Kasumi-1 (cell line): ENCODE data around the gene CFAP65.

Experiments used
- DNase-seq, 2 experiments: peaks; one replicate each; lab custom pipeline; 2025; lab: John Stamatoyannopoulos, UW

Gene CFAP65

DNA sequence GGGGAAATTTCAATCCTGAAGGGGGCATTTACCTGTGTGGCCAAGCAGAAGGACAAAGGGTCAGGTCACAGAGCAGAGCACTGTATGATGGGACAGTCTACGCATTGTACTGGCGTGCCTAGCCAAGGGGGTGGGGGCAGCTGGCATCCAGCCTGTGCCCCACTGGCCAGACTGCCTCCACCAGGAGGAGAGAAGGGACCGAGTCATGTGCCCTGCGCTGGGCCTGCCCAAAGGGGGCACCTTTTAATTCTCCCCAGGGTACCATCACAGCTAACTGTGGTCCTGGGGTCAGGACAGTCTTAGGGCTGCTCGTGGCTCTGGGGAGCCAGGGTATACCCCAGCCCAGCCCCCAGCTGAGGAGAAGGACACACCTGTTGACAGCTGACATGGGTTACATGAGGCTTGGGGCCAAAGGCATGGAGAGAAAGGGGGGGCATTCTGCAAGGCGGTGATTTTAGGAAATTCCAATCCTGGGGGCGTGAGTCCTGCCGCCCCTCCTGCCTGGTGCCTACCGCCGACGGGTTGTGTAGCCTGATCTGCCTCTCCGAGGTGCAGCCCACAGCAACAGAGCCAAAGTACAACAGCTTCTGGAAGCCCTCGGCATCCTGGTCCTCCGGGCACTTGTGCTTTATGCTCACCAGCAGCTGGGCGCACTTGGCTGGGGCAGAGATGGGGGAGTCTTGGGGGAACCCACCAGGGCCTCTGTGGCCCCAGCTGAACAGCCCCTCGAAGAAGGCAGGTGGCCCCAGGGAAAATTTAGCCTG is 11.0 kb downstream of the CFAP65 start:
- DNase-seq: no peak

- peak; percentile 37 to 39 for DNase-seq
Measured at GRCh38 chr2:219029829-219030165, 11.5 kb downstream of the CFAP65 start.

DNA sequence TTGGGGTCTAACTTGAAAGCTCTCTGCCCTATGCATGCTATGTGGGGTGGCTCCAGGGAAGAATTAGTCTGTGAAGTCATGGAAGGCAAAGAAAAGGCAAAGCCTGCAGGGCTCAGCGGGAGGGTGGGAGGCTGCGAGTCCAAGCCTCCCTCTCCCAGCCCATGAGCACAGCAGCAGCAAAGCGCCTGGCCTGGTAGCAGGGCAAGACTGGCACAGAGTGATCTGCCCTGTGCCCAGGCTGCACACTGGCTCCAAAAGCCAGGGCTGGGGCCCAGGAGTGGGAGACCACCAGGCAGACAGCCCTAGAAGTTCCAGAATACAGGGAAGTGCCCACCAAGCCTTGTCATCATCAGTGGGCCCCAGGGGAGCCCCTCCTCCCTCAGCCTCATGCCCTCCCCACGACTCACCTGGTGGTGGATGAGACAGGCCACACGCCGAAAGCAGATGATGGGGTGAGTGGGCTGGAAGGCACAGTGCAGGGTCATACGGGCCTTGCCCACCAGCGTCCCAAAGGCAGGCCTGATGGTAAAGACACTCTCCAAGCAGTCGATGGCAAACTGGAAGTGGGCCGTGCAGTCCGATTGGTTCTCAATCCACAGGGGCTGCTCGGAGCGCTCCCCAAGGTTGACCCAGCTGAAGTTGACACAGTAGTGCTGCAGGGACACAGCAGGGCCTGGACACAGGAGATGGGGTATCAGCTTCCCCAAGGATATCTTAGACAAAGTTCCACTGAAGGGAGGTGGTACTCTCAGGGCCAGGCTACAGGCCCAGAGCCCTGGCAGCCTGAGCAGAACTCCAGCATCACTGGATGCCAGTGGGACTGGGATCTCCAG is 12.1 kb downstream of the CFAP65 start:
- no peak for DNase-seq

DNA sequence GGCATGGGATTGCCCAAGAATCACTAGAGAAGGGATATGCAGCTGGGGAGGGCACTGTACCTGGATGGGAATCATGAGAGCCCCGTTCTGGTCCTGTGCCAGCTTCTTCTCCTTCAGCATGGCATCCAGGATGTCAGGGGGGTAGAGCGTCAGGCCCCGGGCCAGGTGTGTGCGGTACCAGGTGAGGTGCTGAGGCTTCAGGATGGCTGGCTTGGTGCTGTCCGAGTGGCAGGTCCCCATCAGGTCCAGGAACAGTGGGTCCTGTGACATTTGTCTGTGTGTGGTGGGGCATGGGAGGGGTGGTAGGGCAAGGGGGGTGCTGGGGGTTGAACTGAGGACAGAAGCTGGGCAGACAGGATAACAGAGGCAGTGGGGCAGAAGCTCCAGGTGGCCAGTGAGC is 13.2 kb downstream of the CFAP65 start:
- DNase-seq: no peak

DNA sequence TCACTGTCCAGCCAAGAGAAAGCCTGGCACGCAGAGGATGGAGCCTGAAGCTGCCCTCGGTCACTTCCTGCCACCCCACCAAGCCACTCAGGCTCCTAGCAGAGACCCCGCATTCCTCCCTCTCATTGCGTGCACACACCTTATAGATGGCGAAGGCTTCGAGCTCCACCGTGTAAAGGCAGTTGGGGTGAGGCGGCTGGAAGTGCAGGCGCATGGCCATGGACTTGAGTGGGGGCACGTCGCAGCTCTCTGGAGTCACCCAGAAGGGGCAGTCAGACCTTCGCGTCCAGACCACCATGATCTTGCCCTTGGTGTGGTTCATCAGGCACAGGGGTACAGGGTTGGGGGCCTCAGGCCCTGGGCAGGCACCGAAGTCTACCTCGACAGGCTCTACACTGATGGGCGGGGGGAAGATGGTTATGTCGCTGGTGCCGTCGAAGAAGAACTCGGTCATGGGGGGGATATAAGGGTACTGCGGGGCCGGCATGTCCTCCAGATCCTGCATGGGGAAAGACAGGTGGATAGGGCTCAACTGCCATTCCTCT is 13.7 kb downstream of the CFAP65 start:
- DNase-seq: no peak

GRCh38 chr2:219026946-219027345 is 14.4 kb downstream of the CFAP65 start:
- DNase-seq: no peak

DNA sequence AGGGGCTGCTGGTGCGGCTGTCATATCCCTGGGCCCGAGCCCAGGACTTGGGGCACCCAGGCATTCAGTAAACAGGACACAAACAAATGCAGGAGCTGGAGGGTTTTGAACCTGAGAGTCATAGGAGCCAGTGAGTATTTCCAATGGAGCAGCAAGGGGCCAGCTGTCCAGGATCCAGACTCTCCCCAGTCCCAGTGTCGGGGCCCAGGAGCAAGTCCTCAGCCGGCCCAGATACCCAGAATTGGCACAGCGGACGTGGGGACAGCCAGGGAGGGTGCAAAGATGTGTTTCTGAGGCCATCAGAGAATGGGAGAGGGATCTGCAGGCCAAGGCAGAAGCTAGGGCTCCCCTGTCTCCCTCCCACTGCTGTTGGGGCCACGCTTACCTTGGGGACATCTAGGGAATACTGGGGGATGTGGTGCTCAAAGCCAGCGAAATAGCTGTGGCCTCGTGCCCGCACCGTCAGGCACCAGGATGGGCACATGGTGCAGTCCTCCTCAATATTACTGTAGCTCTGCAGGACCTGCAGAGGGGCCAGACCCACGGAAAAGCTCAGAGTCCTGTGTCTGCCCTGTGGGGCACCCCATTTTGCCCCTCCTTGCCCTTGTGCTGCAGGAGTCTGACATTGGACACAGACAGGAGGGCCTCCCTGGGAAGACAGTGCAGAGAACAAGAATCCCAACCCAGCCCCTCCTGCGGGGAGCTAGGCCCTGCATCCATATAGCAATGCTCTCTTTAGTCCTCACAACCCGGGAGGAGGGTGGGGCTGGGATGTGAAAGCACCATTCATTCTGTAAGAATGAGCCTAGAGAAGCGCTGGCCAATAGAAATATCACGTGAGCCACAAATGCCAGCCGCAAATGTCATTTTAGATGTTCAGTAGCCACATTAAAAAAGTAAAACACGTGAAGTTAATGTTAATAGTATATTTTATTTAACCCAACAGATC is 15.4 kb downstream of the CFAP65 start:
- DNase-seq: no peak

GRCh38 chr2:219024059-219024458 is 17.3 kb downstream of the CFAP65 start:
- no peak for DNase-seq

- DNase-seq: no peak
Measured at GRCh38 chr2:219023045-219023605, 18.2 kb downstream of the CFAP65 start.

- no peak for DNase-seq
Measured at GRCh38 chr2:219022616-219023015, 18.7 kb downstream of the CFAP65 start.

- no peak for DNase-seq
Measured at GRCh38 chr2:219022041-219022440, 19.3 kb downstream of the CFAP65 start.

DNA sequence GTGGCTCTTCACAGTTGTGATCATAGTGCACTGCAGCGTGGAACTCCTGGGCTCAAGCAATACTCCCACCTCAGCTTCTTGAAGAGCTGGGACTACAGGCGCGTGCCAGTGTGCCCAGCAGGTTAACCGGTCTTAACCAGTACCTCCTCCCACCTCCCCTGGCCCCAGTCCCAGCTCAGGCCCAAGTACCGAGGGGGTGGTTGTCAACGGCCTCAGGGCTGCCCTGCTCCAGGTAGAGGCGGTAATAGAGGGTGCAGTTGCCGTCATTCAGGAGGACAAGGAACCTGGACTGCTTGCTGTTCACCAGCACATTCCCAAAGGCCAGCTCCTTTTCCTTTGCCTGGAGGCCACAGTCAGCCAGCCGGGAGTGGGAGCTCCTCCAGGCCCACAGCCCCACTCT is 19.7 kb downstream of the CFAP65 start:
- DNase-seq: no peak

GRCh38 chr2:219020604-219021365 is 20.5 kb downstream of the CFAP65 start:
- no peak for DNase-seq

GRCh38 chr2:219019436-219019835 is 21.9 kb downstream of the CFAP65 start:
- no peak for DNase-seq

- DNase-seq: no peak
Measured at GRCh38 chr2:219018726-219019125, 22.6 kb downstream of the CFAP65 start.

DNA sequence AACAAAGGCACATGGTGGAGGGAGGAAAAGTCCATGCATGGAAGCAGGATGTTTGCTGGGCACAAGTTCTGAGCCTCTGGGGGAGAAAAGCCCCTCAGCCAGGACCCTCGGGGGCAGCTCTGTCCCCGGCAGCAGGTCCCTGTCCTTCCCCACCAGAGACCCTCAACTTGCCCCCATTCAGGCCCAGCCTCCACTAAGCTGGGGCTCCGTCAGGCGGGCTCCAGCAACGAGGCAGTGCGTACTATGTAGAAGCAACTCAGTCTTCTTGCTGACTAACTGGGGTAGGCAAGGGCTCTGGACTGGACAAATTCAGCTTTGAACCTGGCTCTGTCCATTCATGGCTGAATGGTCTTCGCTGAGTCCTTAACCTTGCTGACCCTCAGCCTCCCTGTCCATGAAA is 23.0 kb downstream of the CFAP65 start:
- DNase-seq: no peak

DNA sequence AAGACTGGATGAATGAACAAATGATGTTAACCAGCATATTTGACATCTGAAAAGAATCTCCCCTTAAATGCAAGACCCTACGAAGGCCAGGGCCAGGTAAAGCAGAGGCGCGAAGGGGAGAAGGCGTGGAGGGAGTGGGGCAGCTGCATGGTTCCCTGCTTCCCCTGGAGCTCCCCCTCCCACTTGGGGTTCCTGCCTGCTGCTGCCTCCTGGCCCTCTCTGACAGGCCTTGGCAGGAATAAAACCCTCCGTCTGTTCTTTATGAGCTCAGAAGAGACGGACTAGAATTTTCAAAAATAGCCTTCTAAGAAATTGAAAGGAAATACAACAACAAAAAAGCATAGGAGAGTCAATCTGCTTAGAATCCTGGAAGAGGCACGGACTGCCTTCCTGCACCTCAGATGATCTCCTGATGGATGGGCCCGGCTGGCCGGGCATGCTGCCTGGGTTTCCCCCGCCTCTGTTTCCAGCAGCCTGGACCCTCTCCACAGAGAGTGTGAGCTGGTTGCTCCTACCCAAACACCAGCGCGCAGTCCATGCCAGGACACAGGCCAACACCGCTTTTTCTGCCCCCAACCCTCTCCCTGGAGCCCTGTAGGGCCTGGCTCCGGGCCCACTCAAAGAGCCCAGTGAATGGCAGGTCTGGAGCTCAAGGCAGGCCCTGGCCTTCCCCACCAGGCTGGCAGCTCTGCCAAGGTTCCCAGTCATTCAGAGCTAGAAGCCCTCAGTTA is 23.9 kb downstream of the CFAP65 start:
- DNase-seq: no peak

DNA sequence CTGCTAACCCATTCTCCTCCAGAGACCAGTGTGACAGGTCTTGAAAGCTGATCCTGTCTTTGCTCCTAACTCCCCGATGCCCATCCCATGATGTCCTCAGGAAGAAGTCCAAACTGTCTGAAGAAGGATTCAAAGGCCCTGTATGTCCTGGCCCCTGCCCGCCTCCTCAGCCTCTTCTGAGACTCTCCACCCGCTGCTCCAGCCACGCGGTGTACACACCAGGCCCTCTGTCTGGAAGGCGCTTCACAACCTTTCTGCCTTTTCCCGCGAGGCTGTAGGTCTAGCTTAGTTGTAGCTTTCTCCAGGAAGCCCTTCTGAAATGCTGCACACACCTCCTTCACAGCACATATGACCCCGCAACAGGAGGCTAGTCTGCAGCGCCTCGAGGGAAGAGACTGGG is 24.6 kb downstream of the CFAP65 start:
- no peak for DNase-seq

GRCh38 chr2:219010873-219011272 is 30.4 kb downstream of the CFAP65 start:
- DNase-seq: no peak

DNA sequence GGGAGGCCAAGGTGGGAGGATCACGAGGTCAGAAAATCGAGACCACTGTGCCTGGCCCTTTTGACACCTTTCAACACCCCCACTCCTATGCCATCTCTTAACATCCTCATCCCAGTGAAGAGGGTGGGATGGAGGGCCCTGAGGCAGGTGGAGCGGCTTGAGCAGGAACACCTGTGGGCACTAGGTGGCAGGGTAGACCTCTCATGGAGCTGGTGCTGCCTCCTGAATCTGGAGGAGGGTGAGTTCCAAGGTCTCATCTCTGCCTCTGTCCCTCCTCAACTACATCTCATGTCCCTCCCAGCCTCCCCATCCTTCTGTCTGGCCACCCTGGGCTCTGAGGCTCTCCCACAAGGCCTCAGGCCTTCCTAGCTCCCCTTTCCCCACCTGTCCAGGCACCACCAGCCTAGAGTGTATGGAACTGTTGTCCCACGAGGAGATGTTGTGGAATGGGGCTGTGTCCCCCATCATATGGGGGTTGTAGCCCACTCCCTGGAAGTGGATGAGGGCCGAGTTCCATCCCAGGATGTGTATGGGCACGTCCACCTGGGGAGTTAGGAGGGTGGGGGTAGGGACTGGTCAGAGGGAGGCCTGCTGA is 31.1 kb downstream of the CFAP65 start:
- DNase-seq: no peak
